CD4-positive, alpha-beta T cell (primary cell): ENCODE data around the gene FSHR. TPM values are rescaled to one million over a fixed set of nuclear protein-coding genes. Genes with fewer than 3 reads are reported as not detected.

Experiments used
- ATAC-seq: fragments of 200-7000 bp; cut with Tn5 transposase; one replicate; pipeline ENCODE4 v1.10.0; 2022; ENCODE audit warnings: mild to moderate bottlenecking; ENCODE audit not compliant: poor library complexity
- CTCF ChIA-PET: fragments of 350-600 bp; sonication (Branson Sonifier 250); formaldehyde crosslinking; loops from one replicate; lab custom pipeline; 2021; ENCODE audit warnings: antibody characterized with exemption, inconsistent platforms; lab: Charles Lee
- POLR2A ChIA-PET: fragments of 350-600 bp; sonication (Branson Sonifier 250); formaldehyde crosslinking; loops from one replicate; lab custom pipeline; 2021; ENCODE audit warnings: antibody characterized with exemption, inconsistent platforms; lab: Charles Lee
- DNase-seq, 14 experiments: peaks; one replicate each; pipeline ENCODE4 v3.0.0-alpha.2; 2013 to 2020; ENCODE audit warnings: mixed read lengths in 2 of 14
- H3K27ac ChIP-seq, 2 donors: one replicate each; pipeline versions ENCODE4 v1.5.1 to v1.7.0; 2013; ENCODE audit warnings: low read length in 2 of 2, low read depth in 1 of 2, mild to moderate bottlenecking in 1 of 2
- H3K27me3 ChIP-seq, 2 experiments: 1 replicate in 1 of 2; 2 replicates in 1 of 2; pipeline versions ENCODE4 v1.6.1 to v1.7.0; 2013; ENCODE audit warnings: low read length in 2 of 2, control low read depth in 1 of 2, mild to moderate bottlenecking in 1 of 2, moderate library complexity in 1 of 2; ENCODE audit not compliant: insufficient read depth in 2 of 2, control insufficient read depth in 1 of 2
- H3K36me3 ChIP-seq: one replicate; pipeline ENCODE4 v1.6.1; 2013; ENCODE audit warnings: low read length, control low read depth; ENCODE audit not compliant: insufficient read depth
- H3K4me1 ChIP-seq: one replicate; pipeline ENCODE4 v1.6.1; 2013; ENCODE audit warnings: low read length, control low read depth; ENCODE audit not compliant: insufficient read depth
- H3K4me3 ChIP-seq: one replicate; pipeline ENCODE4 v1.5.1; 2013; ENCODE audit warnings: mild to moderate bottlenecking, low read length, moderate library complexity
- H3K9me3 ChIP-seq, 2 experiments: 1 replicate in 1 of 2; 2 replicates in 1 of 2; pipeline versions ENCODE4 v1.6.1 to v1.7.0; 2013; ENCODE audit warnings: low read length in 2 of 2, mild to moderate bottlenecking in 2 of 2, control low read depth in 1 of 2, moderate library complexity in 1 of 2; ENCODE audit not compliant: control insufficient read depth in 1 of 2, insufficient read depth in 1 of 2
- H3K27ac Mint-ChIP-seq: one replicate; pipeline ENCODE4 v1.8.0; 2020; ENCODE audit warnings: mixed read lengths
- H3K27me3 Mint-ChIP-seq: one replicate; pipeline ENCODE4 v1.8.0; 2021; ENCODE audit warnings: mixed read lengths
- H3K36me3 Mint-ChIP-seq: one replicate; pipeline ENCODE4 v1.8.0; 2021; ENCODE audit warnings: low read depth, mixed read lengths
- H3K4me1 Mint-ChIP-seq: one replicate; pipeline ENCODE4 v1.8.0; 2021; ENCODE audit warnings: low read depth, mixed read lengths
- H3K4me3 Mint-ChIP-seq: one replicate; pipeline ENCODE4 v1.8.0; 2020; ENCODE audit warnings: mild to moderate bottlenecking, mixed read lengths
- H3K9me3 Mint-ChIP-seq: one replicate; pipeline ENCODE4 v1.8.0; 2020; ENCODE audit warnings: mixed read lengths
- CTCF ChIP-seq: fragments of 200-600 bp; IDR thresholded peaks from one replicate; pipeline ENCODE4 v1.8.0; 2022; ENCODE audit warnings: antibody characterized with exemption, mild to moderate bottlenecking
- intact Hi-C, 2 experiments: fragments of 100-400 bp; cut with DNase I in 1 of 2; cut with micrococcal nuclease in 1 of 2; formaldehyde crosslinking; loops; one replicate each; pipeline versions ENCODE4 v1.15.1 to v1.9.0; 2023 to 2025; cut with DNase I, micrococcal nuclease
- total RNA-seq, 174 experiments: library from RNA in 2 of 174; stranded (reverse) in 2 of 174; gene quantifications; one replicate each; pipeline ENCODE4 v1.2.3 and lab custom pipeline; 2021 to 2026

The FSHR gene
- total RNA-seq, 2 experiments from 2014 or later = not detected

- H3K4me3 Mint-ChIP-seq = no peak overlapping the region
- no peaks in the 10 kb centered on the region for H3K9me3 ChIP-seq
- H3K27ac ChIP-seq = no peak overlapping the region
- intact Hi-C loops = no loop called here
- ChIA-PET CTCF (no interaction called here), POLR2A (no interaction called here)
- H3K27ac Mint-ChIP-seq = no peak overlapping the region
- no peak for ATAC-seq
- no peaks in the 10 kb centered on the region for H3K9me3 Mint-ChIP-seq
- no peaks in the 10 kb centered on the region for H3K4me1 ChIP-seq
- no peak for DNase-seq
- H3K4me1 Mint-ChIP-seq = no peaks in the 10 kb centered on the region
- H3K27me3 ChIP-seq = no peaks in the 10 kb centered on the region
- peaks cover 5% of the 10 kb centered on the region for H3K27me3 Mint-ChIP-seq
- H3K4me3 ChIP-seq = no peak overlapping the region
- H3K36me3 ChIP-seq = no peaks in the 10 kb centered on the region
- TF ChIP-seq CTCF = no peak
- H3K36me3 Mint-ChIP-seq = no peaks in the 10 kb centered on the region
These were observed 151.1 kb downstream of the FSHR start for GRCh38 chr2:49003201-49003600.

- H3K27me3 ChIP-seq = no peaks in the 10 kb centered on the region
- no peaks in the 10 kb centered on the region for H3K9me3 ChIP-seq
- H3K27ac Mint-ChIP-seq = no peak overlapping the region
- H3K4me1 ChIP-seq = no peaks in the 10 kb centered on the region
- no peak overlapping the region for H3K4me3 ChIP-seq
- H3K4me3 Mint-ChIP-seq = no peak overlapping the region
- CTCF ChIA-PET = interaction anchor here (0.9 kb wide), 1 partner anchor 57 kb away, joined by 3 read pairs; no protein-coding TSS in a partner anchor
- intact Hi-C loops = no loop called here
- no peaks in the 10 kb centered on the region for H3K36me3 Mint-ChIP-seq
- no peak for ATAC-seq
- no peak overlapping the region for H3K27ac ChIP-seq
- H3K27me3 Mint-ChIP-seq = peaks cover 5% of the 10 kb centered on the region
- DNase-seq = no peak
- no peaks in the 10 kb centered on the region for H3K36me3 ChIP-seq
- no peaks in the 10 kb centered on the region for H3K4me1 Mint-ChIP-seq
- POLR2A ChIA-PET = no interaction called here
- TF ChIP-seq CTCF = no peak
- no peaks in the 10 kb centered on the region for H3K9me3 Mint-ChIP-seq
These were observed 151.6 kb downstream of the FSHR start for GRCh38 chr2:49002750-49003149.

- DNase-seq = no peak
- no peaks in the 10 kb centered on the region for H3K9me3 Mint-ChIP-seq
- Histone ChIP-seq H3K36me3 (no peaks in the 10 kb centered on the region), H3K27ac (no peak overlapping the region), H3K4me1 (no peaks in the 10 kb centered on the region), H3K9me3 (no peaks in the 10 kb centered on the region), H3K4me3 (no peak overlapping the region), H3K27me3 (no peaks in the 10 kb centered on the region)
- ATAC-seq = no peak
- no peak for TF ChIP-seq CTCF
- H3K4me3 Mint-ChIP-seq = no peak overlapping the region
- intact Hi-C loops = no loop called here
- H3K4me1 Mint-ChIP-seq = no peaks in the 10 kb centered on the region
- POLR2A ChIA-PET = no interaction called here
- CTCF ChIA-PET = no interaction called here
- no peak overlapping the region for H3K27ac Mint-ChIP-seq
- H3K27me3 Mint-ChIP-seq = peaks cover 5% of the 10 kb centered on the region
- no peaks in the 10 kb centered on the region for H3K36me3 Mint-ChIP-seq
These were observed 153.6 kb downstream of the FSHR start for GRCh38 chr2:49000695-49001094.
